ENCODE data around the gene RHNO1.

GRCh38 chr12:2857576-2857975 lies 19.4 kb upstream of the RHNO1 start:
- TF ChIP-seq CTCF (IDR thresholded peaks at IDR 0.05; ENCODE audit: poor library complexity, severe bottlenecking) (no peak), TAF1 (IDR thresholded peaks at IDR 0.05; ENCODE audit: low read depth) (no peak), POLR2AphosphoS5 (IDR thresholded peaks at IDR 0.05) (no peak), EP300 (conservative IDR thresholded peaks at IDR 0.05; ENCODE audit: poor library complexity, severe bottlenecking) (no peak), MXI1 (conservative IDR thresholded peaks at IDR 0.05; ENCODE audit: poor library complexity, severe bottlenecking) (no peak), SMC3 (conservative IDR thresholded peaks at IDR 0.05; ENCODE audit: poor library complexity) (no peak), REST (IDR thresholded peaks at IDR 0.05; ENCODE audit: borderline replicate concordance) (no peak)
